GM23338 (cell line): Measurements from ENCODE around the gene DVL2. TPM values are rescaled to one million over a fixed set of nuclear protein-coding genes. Genes with fewer than 3 reads are reported as not detected.

Source experiments
- ATAC-seq: fragments of 200-7000 bp; cut with Tn5 transposase; 3 replicates; pipeline ENCODE4 v1.9.1; 2020
- DNase-seq: peaks from one replicate; pipeline ENCODE4 v3.0.0-alpha.2; 2015; ENCODE audit warnings: low spot score
- H2AFZ ChIP-seq: fragments of 200-600 bp; sonication (generic); 2 replicates; pipeline ENCODE4 v1.8.0; 2016; ENCODE audit warnings: antibody characterized with exemption, mild to moderate bottlenecking, moderate library complexity
- H3F3A ChIP-seq: fragments of 200-600 bp; sonication (generic); replicated peaks from 2 replicates; pipeline ENCODE4 v1.8.0; 2017; ENCODE audit warnings: antibody characterized with exemption, mixed run types, low read depth
- H3K27ac ChIP-seq: fragments of 200-600 bp; sonication (generic); 2 replicates; pipeline ENCODE4 v1.6.1; 2016; ENCODE audit warnings: low read depth
- H3K27me3 ChIP-seq: fragments of 200-600 bp; sonication (generic); 2 replicates; pipeline ENCODE4 v1.8.0; 2016; ENCODE audit warnings: mild to moderate bottlenecking, mixed run types, moderate library complexity; ENCODE audit not compliant: insufficient read depth
- H3K36me3 ChIP-seq: fragments of 200-600 bp; sonication (generic); 2 replicates; pipeline ENCODE4 v1.8.0; 2016; ENCODE audit warnings: mild to moderate bottlenecking; ENCODE audit not compliant: insufficient read depth
- H3K4me1 ChIP-seq: fragments of 200-600 bp; sonication (generic); 2 replicates; pipeline ENCODE4 v1.8.0; 2016; ENCODE audit warnings: mild to moderate bottlenecking, moderate library complexity; ENCODE audit not compliant: insufficient read depth
- H3K4me2 ChIP-seq: fragments of 200-600 bp; sonication (generic); 2 replicates; pipeline ENCODE4 v1.7.1; 2017; ENCODE audit warnings: mixed run types
- H3K4me3 ChIP-seq: fragments of 200-600 bp; sonication (generic); 2 replicates; pipeline ENCODE4 v1.6.1; 2016; ENCODE audit warnings: mixed run types
- H3K79me2 ChIP-seq: fragments of 200-600 bp; sonication (generic); replicated peaks from 2 replicates; pipeline ENCODE4 v1.8.0; 2017; ENCODE audit warnings: mild to moderate bottlenecking; ENCODE audit not compliant: insufficient read depth
- H3K9me2 ChIP-seq: fragments of 200-600 bp; sonication (generic); 2 replicates; pipeline ENCODE4 v1.8.0; 2017; ENCODE audit not compliant: insufficient read depth
- H4K20me1 ChIP-seq: fragments of 200-600 bp; sonication (generic); replicated peaks from 2 replicates; pipeline ENCODE4 v1.8.0; 2017; ENCODE audit warnings: mild to moderate bottlenecking; ENCODE audit not compliant: insufficient read depth
- H3K27ac Mint-ChIP-seq: 2 replicates; pipeline ENCODE4 v1.8.0; 2020; ENCODE audit warnings: inconsistent platforms, mild to moderate bottlenecking, moderate library complexity, mixed read lengths
- H3K27me3 Mint-ChIP-seq: 3 replicates; pipeline ENCODE4 v1.8.0; 2022; ENCODE audit warnings: low read depth, mild to moderate bottlenecking, moderate library complexity, mixed read lengths, inconsistent platforms; ENCODE audit not compliant: insufficient read depth, poor library complexity
- H3K36me3 Mint-ChIP-seq: 3 replicates; pipeline ENCODE4 v1.8.0; 2021; ENCODE audit warnings: low read depth, mild to moderate bottlenecking, inconsistent platforms, moderate library complexity, mixed read lengths
- H3K4me1 Mint-ChIP-seq: 3 replicates; pipeline ENCODE4 v1.8.0; 2020; ENCODE audit warnings: mild to moderate bottlenecking, inconsistent platforms, mixed read lengths
- H3K4me3 Mint-ChIP-seq: 3 replicates; pipeline ENCODE4 v1.8.0; 2021; ENCODE audit warnings: moderate library complexity, mild to moderate bottlenecking, inconsistent platforms, mixed read lengths
- H3K9me3 Mint-ChIP-seq: 3 replicates; pipeline ENCODE4 v1.8.0; 2020; ENCODE audit warnings: moderate library complexity, mild to moderate bottlenecking, inconsistent platforms, mixed read lengths
- CREB1 ChIP-seq: fragments of 250-450 bp; sonication (Bioruptor Pico); IDR thresholded peaks from 2 replicates; pipeline ENCODE4 v1.5.0; 2020; ENCODE audit warnings: low read depth, mild to moderate bottlenecking, moderate library complexity
- EZH2 ChIP-seq: fragments of 200-600 bp; sonication (generic); IDR thresholded peaks from one replicate; pipeline ENCODE4 v1.8.0; 2017; ENCODE audit warnings: antibody characterized with exemption, mild to moderate bottlenecking, low read depth; ENCODE audit not compliant: unreplicated experiment
- EZH2phosphoT487 ChIP-seq: fragments of 200-600 bp; sonication (generic); IDR thresholded peaks from one replicate; pipeline ENCODE4 v1.8.1; 2018; ENCODE audit warnings: antibody characterized with exemption; ENCODE audit not compliant: unreplicated experiment
- POLR2AphosphoS5 ChIP-seq: IDR thresholded peaks from 2 replicates; pipeline ENCODE4 v1.6.1; 2016; ENCODE audit warnings: antibody characterized with exemption, low read depth
- REST ChIP-seq: IDR thresholded peaks from one replicate; pipeline ENCODE4 v1.6.1; 2018; ENCODE audit warnings: antibody characterized with exemption; ENCODE audit not compliant: unreplicated experiment
- STAT1 ChIP-seq: IDR thresholded peaks from one replicate; pipeline ENCODE4 v1.6.1; 2016; ENCODE audit warnings: antibody characterized with exemption; ENCODE audit not compliant: unreplicated experiment
- ZNF331 ChIP-seq: fragments of 250-450 bp; sonication (Bioruptor Pico); IDR thresholded peaks from 2 replicates; pipeline ENCODE4 v1.5.0; 2020; ENCODE audit warnings: low read depth, mild to moderate bottlenecking, moderate library complexity
- polyA plus RNA-seq: library from polyadenylated mRNA; unstranded; fragments of >200 nt; fragmentation: Nextera tagmentation; extraction: Ambion mirVana; gene quantifications from 2 replicates; pipeline ENCODE4 v1.2.1, GENCODE V29; 2016
- total RNA-seq: library from RNA; depleted of rRNA; stranded (reverse); fragments of >200 nt; shearing (Covaris generic); gene quantifications from 2 replicates; pipeline ENCODE4 v1.2.3, GENCODE V29; 2014
- TF ChIP-seq, protein P1 (sequence below), 2 experiments: fragments of 200-600 bp in 1 of 2; sonication (generic) in 1 of 2; conservative IDR thresholded peaks; 2 replicates each; pipeline versions ENCODE4 v1.5.1 to v1.6.1; 2016 to 2017; ENCODE audit warnings: antibody characterized with exemption in 2 of 2, low read depth in 2 of 2, mild to moderate bottlenecking in 2 of 2, moderate library complexity in 1 of 2
- TF ChIP-seq, protein P2 (sequence below): IDR thresholded peaks from 2 replicates; pipeline ENCODE4 v1.6.1; 2016; ENCODE audit warnings: antibody characterized with exemption

DVL2 gene
- total and polyA plus RNA-seq, 2 experiments from 2014 or later, result 19.7 to 80.6 TPM

GRCh38 chr17:7261379-7262191 is 27.3 kb upstream of the DVL2 start (continued):
- TF ChIP-seq REST (no peak), STAT1 (no peak)

- Mint-ChIP-seq H3K4me3 (peak overlapping the region; percentile 91), H3K36me3 (peaks cover 45% of the 10 kb centered on the region), H3K27me3 (peaks cover 33% of the 10 kb centered on the region), H3K9me3 (no peaks in the 10 kb centered on the region; the same call in 2 of the 3 replicates), H3K4me1 (peaks cover 28% of the 10 kb centered on the region), H3K27ac (peak overlapping the region; percentile 92)
- Histone ChIP-seq H3K36me3 (peaks cover 15% of the 10 kb centered on the region), H3K4me3 (peak overlapping the region; percentile 99), H3K9me2 (no peaks in the 10 kb centered on the region), H4K20me1 (peaks cover 15% of the 10 kb centered on the region; the same call in 1 of the 2 replicates), H3K4me2 (peak overlapping the region; percentile 100), H3K27me3 (no peaks in the 10 kb centered on the region), H3K4me1 (peaks cover 9% of the 10 kb centered on the region), H2AFZ (no peak overlapping the region), H3K27ac (peak overlapping the region; percentile 97), H3K79me2 (peaks cover 27% of the 10 kb centered on the region), H3F3A (peaks cover 21% of the 10 kb centered on the region)
- DNase-seq (peak; percentile 94), ATAC-seq (peak; percentile 40)
- no peak for TF ChIP-seq STAT1
- TF ChIP-seq EZH2phosphoT487, result no peak
- no peak for TF ChIP-seq EZH2
- peak; percentile 10; the same call in 1 of the 2 replicates for TF ChIP-seq POLR2AphosphoS5
- no peak for TF ChIP-seq ZNF331 (CRISPR knock-in tag)
These were observed 26.5 kb upstream of the DVL2 start for GRCh38 chr17:7260651-7261378.

DNA sequence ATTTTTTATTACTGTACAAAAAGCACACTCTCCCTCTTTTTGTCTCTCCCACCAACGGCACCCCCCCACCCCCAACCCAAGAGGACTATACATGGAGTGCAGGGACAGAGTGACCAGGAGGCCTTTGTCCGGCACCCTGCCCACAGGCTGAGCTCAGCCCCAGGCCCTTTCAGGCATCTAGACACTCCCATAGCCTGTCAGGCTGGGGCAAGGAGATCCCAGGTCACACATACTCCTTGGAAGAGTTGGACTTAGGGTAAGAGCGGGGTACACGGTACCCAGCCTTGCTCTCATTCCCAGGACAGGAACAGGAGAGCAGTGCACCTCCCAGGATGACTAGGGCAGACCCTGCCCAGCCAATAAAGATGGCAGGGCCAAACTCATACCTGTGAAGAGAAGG is 25.8 kb upstream of the DVL2 start:
- Mint-ChIP-seq H3K4me3 (peak overlapping the region; percentile 91), H3K27ac (peak overlapping the region; percentile 84; the same call in 1 of the 2 replicates), H3K36me3 (peaks cover 51% of the 10 kb centered on the region), H3K27me3 (peaks cover 33% of the 10 kb centered on the region), H3K4me1 (peaks cover 28% of the 10 kb centered on the region), H3K9me3 (no peaks in the 10 kb centered on the region; the same call in 2 of the 3 replicates)
- peaks cover 21% of the 10 kb centered on the region for H3F3A ChIP-seq
- no peaks in the 10 kb centered on the region for H3K27me3 ChIP-seq
- H3K9me2 ChIP-seq, result no peaks in the 10 kb centered on the region
- H3K36me3 ChIP-seq, result peaks cover 16% of the 10 kb centered on the region
- H4K20me1 ChIP-seq, result peaks cover 17% of the 10 kb centered on the region; the same call in 1 of the 2 replicates
- peak overlapping the region; percentile 99 for H3K4me3 ChIP-seq
- H2AFZ ChIP-seq, result no peak overlapping the region
- H3K27ac ChIP-seq, result peak overlapping the region; percentile 97; the same call in 1 of the 2 replicates
- peak overlapping the region; percentile 100 for H3K4me2 ChIP-seq
- H3K79me2 ChIP-seq, result peaks cover 27% of the 10 kb centered on the region
- no peak for ATAC-seq
- peaks cover 9% of the 10 kb centered on the region for H3K4me1 ChIP-seq
- no peak for DNase-seq
- TF ChIP-seq ZNF331 (CRISPR knock-in tag) (no peak), EZH2phosphoT487 (no peak), REST (no peak), CREB1 (no peak), EZH2 (no peak)
- TF ChIP-seq, protein P1, sequence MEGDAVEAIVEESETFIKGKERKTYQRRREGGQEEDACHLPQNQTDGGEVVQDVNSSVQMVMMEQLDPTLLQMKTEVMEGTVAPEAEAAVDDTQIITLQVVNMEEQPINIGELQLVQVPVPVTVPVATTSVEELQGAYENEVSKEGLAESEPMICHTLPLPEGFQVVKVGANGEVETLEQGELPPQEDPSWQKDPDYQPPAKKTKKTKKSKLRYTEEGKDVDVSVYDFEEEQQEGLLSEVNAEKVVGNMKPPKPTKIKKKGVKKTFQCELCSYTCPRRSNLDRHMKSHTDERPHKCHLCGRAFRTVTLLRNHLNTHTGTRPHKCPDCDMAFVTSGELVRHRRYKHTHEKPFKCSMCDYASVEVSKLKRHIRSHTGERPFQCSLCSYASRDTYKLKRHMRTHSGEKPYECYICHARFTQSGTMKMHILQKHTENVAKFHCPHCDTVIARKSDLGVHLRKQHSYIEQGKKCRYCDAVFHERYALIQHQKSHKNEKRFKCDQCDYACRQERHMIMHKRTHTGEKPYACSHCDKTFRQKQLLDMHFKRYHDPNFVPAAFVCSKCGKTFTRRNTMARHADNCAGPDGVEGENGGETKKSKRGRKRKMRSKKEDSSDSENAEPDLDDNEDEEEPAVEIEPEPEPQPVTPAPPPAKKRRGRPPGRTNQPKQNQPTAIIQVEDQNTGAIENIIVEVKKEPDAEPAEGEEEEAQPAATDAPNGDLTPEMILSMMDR (conservative IDR thresholded peaks at IDR 0.05; ENCODE audit: low read depth in 2 of 2), result no peak
- TF ChIP-seq, protein P2, sequence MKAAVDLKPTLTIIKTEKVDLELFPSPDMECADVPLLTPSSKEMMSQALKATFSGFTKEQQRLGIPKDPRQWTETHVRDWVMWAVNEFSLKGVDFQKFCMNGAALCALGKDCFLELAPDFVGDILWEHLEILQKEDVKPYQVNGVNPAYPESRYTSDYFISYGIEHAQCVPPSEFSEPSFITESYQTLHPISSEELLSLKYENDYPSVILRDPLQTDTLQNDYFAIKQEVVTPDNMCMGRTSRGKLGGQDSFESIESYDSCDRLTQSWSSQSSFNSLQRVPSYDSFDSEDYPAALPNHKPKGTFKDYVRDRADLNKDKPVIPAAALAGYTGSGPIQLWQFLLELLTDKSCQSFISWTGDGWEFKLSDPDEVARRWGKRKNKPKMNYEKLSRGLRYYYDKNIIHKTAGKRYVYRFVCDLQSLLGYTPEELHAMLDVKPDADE, result no peak
